IPS-20b (cell line): ENCODE measurements around the gene GTF2IRD1.
"Not testable (repeated sequence)": the region's sequence is repeated elsewhere in the genome, so short reads cannot be mapped to it uniquely, and the experiment has no call there.

Experiments
- H3K27ac ChIP-seq: one replicate; pipeline ENCODE4 v1.5.1; 2013; ENCODE audit warnings: low read length
- H3K27me3 ChIP-seq: 2 replicates; pipeline ENCODE4 v1.6.1; 2013; ENCODE audit warnings: mild to moderate bottlenecking, low read length, inconsistent platforms; ENCODE audit not compliant: insufficient read depth
- H3K36me3 ChIP-seq: 2 replicates; pipeline ENCODE4 v1.6.1; 2013; ENCODE audit warnings: low read depth, mild to moderate bottlenecking, inconsistent platforms, low read length, moderate library complexity; ENCODE audit not compliant: insufficient read depth
- H3K4me1 ChIP-seq: 2 replicates; pipeline ENCODE4 v1.6.1; 2013; ENCODE audit warnings: mild to moderate bottlenecking, control low read depth, inconsistent platforms, low read length, moderate library complexity; ENCODE audit not compliant: insufficient read depth
- H3K4me3 ChIP-seq: 2 replicates; pipeline ENCODE4 v1.5.1; 2013; ENCODE audit warnings: mild to moderate bottlenecking, low read length, inconsistent platforms
- H3K9ac ChIP-seq: 2 replicates; pipeline ENCODE4 v1.6.1; 2013; ENCODE audit warnings: low read depth, mild to moderate bottlenecking, inconsistent platforms, low read length, moderate library complexity
- H3K9me3 ChIP-seq: 2 replicates; pipeline ENCODE4 v1.6.1; 2013; ENCODE audit warnings: mild to moderate bottlenecking, low read depth, low read length, inconsistent platforms; ENCODE audit not compliant: insufficient read depth

GTF2IRD1 gene, protein sequence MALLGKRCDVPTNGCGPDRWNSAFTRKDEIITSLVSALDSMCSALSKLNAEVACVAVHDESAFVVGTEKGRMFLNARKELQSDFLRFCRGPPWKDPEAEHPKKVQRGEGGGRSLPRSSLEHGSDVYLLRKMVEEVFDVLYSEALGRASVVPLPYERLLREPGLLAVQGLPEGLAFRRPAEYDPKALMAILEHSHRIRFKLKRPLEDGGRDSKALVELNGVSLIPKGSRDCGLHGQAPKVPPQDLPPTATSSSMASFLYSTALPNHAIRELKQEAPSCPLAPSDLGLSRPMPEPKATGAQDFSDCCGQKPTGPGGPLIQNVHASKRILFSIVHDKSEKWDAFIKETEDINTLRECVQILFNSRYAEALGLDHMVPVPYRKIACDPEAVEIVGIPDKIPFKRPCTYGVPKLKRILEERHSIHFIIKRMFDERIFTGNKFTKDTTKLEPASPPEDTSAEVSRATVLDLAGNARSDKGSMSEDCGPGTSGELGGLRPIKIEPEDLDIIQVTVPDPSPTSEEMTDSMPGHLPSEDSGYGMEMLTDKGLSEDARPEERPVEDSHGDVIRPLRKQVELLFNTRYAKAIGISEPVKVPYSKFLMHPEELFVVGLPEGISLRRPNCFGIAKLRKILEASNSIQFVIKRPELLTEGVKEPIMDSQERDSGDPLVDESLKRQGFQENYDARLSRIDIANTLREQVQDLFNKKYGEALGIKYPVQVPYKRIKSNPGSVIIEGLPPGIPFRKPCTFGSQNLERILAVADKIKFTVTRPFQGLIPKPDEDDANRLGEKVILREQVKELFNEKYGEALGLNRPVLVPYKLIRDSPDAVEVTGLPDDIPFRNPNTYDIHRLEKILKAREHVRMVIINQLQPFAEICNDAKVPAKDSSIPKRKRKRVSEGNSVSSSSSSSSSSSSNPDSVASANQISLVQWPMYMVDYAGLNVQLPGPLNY

DNA sequence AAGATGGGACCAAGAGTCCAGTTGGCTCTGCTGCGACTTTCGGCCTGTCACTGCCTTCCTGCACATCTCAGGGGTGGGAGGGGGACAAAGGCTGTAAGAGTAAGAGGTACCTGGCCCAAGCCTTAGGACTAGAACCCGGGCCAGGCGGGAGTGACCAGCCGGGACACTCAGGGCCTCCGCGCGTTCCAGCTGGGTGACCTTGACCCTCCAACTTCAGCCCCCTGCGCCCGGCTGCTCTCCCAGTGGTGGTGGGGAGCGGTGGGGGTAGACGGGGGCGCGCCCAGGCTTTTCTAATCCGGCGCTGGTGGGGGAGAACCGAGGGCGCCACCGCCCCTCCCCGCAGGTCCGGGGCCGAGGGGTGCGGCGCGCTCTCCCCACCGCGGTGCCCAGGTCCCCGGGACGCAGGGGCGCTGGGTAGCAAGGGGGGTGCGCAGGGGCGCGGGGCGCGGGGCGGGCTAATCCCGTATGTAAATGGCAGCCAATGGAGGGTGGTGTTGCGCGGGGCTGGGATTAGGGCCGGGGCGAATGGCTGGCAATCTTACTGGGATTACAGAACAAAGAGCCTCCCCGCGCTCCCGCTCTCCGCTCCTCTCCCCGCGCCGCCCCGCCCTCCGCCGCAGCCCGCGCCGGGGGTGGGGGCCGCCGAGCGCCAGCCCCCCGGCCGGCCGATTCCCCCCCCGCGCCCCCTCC, at the start of gene GTF2IRD1:
TSS of gene GTF2IRD1 (plus strand) at position 585 of the 690 bp plus-strand sequence. CDS start 54,175 bp downstream, outside the sequence.
- H3K27ac ChIP-seq = no peak within 1 kb of the TSS
- no peaks in the 10 kb centered on the region for H3K27me3 ChIP-seq
- peak within 1 kb of the TSS; percentile 80 for H3K4me3 ChIP-seq
- H3K9me3 ChIP-seq = no peaks in the 10 kb centered on the region
- H3K9ac ChIP-seq = peak within 1 kb of the TSS; percentile 88
- no peaks in the 10 kb centered on the region for H3K36me3 ChIP-seq
- 0 out of 2 replicates have a peak, but pooled peaks cover 2% of the 10 kb centered on the region for H3K4me1 ChIP-seq

DNA sequence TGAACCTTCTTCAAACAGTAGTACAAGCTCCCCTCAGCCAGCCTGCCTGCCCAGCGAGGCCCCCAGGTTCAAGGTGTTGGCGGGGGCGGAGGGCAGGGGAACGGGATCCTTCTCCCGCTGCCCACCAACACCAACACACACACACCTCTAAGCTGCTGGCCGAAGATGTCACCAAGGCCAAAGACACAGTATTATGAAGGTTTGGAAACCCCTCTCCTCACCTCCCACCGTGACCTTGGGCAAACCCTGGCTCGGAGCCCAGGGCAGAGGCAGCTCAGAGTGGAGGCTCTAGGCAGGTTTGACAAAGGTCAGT, 49.4 kb upstream of the GTF2IRD1 start:
- Histone ChIP-seq H3K27me3 (no peaks in the 10 kb centered on the region), H3K27ac (no peak overlapping the region)

DNA sequence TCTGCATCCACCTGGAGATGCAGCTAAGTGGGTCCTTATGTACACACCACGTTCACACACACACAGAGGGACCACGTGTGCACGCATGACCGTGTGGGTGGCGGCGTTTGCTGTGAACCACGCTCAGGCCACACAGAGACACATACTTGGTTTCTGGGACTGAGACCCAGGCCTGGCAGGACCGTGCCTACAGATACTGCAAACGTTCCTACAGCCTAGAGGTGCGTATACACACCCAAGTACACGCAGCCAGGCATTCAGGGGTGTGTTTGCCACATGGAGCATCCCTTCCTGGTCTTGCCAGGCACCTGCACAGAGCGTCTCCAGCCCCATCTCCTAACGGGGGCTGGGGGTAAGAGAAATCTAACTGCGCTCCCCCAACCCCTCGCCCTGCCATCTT, 49.0 kb upstream of the GTF2IRD1 start:
- Histone ChIP-seq H3K4me1 (no peaks in the 10 kb centered on the region), H3K27ac (no peak overlapping the region), H3K36me3 (peaks cover 27% of the 10 kb centered on the region), H3K9ac (no peak overlapping the region), H3K4me3 (no peak overlapping the region), H3K27me3 (no peaks in the 10 kb centered on the region), H3K9me3 (no peaks in the 10 kb centered on the region)

More for the DNA sequence above, 49.4 kb upstream of the GTF2IRD1 start:
- H3K9me3 ChIP-seq = no peaks in the 10 kb centered on the region
- no peak overlapping the region for H3K4me3 ChIP-seq
- H3K4me1 ChIP-seq = no peaks in the 10 kb centered on the region
- H3K36me3 ChIP-seq = peaks cover 27% of the 10 kb centered on the region
- H3K9ac ChIP-seq = no peak overlapping the region

DNA sequence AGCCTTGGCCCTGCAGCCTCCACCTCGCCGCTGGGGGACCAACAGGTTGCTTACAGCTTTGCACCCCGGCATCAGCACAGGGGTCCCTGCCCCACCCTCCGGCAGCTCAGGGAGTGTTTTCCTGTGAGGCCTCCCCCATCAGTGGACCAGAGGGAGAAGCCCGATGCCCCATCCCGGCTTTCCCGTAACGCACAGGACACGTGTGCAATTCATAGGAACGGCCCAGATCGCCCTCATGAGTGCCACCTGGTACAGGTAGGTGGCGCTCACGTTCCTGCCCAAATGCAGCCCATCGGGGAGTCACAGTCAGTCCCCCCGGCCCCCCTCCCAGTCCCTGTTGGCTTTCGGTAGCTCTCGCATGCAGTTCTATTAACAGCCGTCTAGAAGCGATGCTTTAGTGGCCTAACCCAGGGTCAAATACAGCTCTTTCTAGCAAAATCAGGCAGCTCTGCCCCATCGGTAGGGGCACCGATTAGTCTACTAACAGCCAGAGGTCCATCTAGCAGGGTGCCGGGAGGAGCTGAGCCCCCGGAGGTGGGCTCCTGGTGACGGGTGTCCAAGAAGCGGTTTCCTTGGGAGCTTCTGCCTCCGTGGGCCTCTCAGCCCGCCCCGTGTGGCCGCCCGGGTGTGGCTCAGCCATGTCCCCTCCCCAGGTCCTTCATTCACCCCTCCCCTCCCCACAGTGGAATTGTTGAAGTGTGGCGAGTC, 48.4 kb upstream of the GTF2IRD1 start:
- no peaks in the 10 kb centered on the region for H3K4me1 ChIP-seq
- no peaks in the 10 kb centered on the region for H3K27me3 ChIP-seq
- peak overlapping the region; percentile 47; the same call in 1 of the 2 replicates for H3K4me3 ChIP-seq
- H3K9me3 ChIP-seq = no peaks in the 10 kb centered on the region
- no peak overlapping the region for H3K27ac ChIP-seq
- peaks cover 24% of the 10 kb centered on the region for H3K36me3 ChIP-seq
- no peak overlapping the region; the same call in 1 of the 2 replicates for H3K9ac ChIP-seq

DNA sequence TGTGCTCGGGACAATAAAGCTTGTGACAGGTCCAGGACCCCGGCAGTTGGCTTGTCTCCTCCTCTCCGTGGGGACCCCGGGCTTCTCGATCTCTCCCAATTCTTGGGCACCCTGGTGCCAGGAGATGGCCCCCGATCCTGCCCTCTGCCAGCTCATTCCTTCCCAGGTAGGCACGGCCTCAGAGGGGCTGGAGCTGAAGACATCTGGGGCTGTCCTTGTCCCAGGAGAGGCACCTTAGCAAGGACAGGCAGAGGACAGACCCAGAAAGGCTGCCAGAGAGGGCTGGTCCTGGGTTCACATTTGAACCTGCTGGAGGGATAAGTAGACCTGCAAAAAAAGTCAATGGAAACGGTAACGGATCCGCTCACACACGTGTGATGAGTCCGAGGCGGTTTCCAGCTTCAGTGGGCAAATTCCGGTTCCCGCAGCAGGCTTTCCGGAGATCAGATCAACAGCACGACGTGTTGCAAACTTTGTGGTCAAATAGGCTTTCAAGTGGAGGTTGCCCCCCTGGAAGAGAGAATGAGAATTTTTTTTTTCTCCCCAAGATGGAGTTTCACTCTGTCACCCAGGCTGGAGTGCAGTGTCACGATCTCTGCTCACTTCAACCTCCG, 47.7 kb upstream of the GTF2IRD1 start:
- Histone ChIP-seq H3K4me3 (no peak overlapping the region; the same call in 1 of the 2 replicates), H3K4me1 (no peaks in the 10 kb centered on the region), H3K36me3 (peaks cover 22% of the 10 kb centered on the region), H3K9ac (no peak overlapping the region; the same call in 1 of the 2 replicates), H3K27me3 (no peaks in the 10 kb centered on the region), H3K27ac (no peak overlapping the region), H3K9me3 (no peaks in the 10 kb centered on the region)

DNA sequence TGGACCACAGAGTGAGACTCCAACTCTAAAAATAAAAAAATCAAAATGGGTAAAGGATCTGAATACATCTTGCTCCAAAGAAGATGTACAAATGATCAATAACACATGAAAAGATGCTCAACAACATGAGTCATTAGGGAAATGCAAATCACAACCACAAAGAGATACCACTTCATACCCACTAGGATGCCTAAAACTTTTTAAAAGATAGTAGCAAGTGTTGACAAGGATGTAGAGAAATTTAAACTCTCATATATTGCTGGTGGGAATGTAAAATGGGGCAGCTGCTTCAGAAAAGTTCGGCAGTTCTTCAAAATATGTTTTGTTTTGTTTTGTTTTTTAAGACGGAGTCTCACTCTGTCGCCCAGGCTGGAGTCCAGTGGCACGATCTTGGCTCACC, 45.7 kb upstream of the GTF2IRD1 start:
- H3K4me1 ChIP-seq = no peaks in the 10 kb centered on the region
- H3K36me3 ChIP-seq = peaks cover 14% of the 10 kb centered on the region
- no peaks in the 10 kb centered on the region for H3K9me3 ChIP-seq
- H3K27me3 ChIP-seq = no peaks in the 10 kb centered on the region
- H3K4me3 ChIP-seq = no peak overlapping the region
- no peak overlapping the region for H3K9ac ChIP-seq
- H3K27ac ChIP-seq = no peak overlapping the region

DNA sequence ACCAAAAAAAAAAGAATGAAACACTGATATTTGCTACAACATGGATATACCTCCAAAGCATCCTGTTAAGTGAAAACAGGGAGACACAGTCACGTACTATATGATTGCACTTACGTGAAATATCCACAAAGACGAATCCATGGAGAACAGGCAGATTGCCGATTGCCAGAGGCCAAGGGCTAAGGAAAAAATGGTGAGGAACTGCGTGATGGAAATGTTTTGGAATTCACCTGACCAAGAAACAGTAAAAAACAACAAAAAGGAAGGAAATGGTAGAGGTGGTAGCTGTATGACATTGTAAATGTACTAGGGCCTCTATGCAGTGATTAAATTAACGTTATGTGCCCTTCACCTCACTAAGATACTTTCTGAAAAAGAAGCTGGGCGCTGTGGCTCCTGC, 44.1 kb upstream of the GTF2IRD1 start:
- H3K4me1 ChIP-seq = no peaks in the 10 kb centered on the region
- no peak overlapping the region for H3K4me3 ChIP-seq
- H3K9ac ChIP-seq = no peak overlapping the region
- H3K27me3 ChIP-seq = no peaks in the 10 kb centered on the region
- H3K9me3 ChIP-seq = no peaks in the 10 kb centered on the region
- H3K27ac ChIP-seq = no peak overlapping the region
- H3K36me3 ChIP-seq = peaks cover 5% of the 10 kb centered on the region

- Histone ChIP-seq H3K9ac (no peak overlapping the region), H3K27ac (no peak overlapping the region), H3K36me3 (no peaks in the 10 kb centered on the region), H3K4me1 (no peaks in the 10 kb centered on the region), H3K27me3 (no peaks in the 10 kb centered on the region), H3K9me3 (no peaks in the 10 kb centered on the region), H3K4me3 (no peak overlapping the region)
Measured at GRCh38 chr7:74410772-74411171, 42.9 kb upstream of the GTF2IRD1 start.

DNA sequence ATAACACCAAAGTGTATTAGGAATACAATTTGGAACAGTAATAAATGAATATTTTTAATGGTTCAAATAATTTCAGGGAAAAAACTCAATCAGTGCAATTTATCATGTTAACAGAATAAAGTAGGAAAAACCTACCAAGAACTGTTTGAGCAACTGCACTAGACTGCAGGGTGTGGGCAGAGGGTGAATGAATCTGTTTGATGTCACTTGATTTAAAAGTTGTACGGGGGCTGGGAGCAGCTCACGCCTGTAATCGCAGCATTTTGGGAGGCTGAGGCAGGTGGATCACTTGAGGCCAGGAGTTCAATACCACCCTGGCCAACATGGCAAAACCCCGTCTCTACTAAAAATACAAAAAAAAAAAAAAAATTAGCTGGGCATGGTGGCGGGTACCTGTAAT, 42.1 kb upstream of the GTF2IRD1 start:
- not testable (repeated sequence) for H3K27ac ChIP-seq, H3K27me3 ChIP-seq, H3K36me3 ChIP-seq, H3K4me3 ChIP-seq, H3K4me1 ChIP-seq, H3K9ac ChIP-seq, H3K9me3 ChIP-seq

DNA sequence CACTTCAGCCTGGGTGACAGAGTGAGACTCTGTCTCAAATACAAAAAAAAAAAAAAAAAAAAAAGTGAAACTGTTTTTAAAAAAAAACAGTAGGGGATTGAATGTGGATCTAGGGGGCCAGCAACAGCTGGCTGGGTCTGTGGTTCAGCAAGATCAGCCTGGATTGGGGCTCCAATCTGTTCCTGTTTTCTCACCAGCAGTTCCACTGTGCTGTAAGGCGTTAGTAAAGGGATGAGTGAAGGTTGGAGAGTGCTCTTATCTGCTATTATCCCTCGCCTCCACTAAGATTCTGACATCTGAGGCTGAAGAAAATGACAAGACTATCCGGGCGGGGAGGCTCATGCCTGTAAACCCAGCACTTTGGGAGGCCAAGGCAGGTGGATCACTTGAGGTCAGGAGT, 41.6 kb upstream of the GTF2IRD1 start:
- Histone ChIP-seq H3K9ac (no peak overlapping the region), H3K27me3 (no peaks in the 10 kb centered on the region), H3K9me3 (no peaks in the 10 kb centered on the region), H3K36me3 (no peaks in the 10 kb centered on the region), H3K4me1 (no peaks in the 10 kb centered on the region), H3K27ac (no peak overlapping the region), H3K4me3 (no peak overlapping the region)

DNA sequence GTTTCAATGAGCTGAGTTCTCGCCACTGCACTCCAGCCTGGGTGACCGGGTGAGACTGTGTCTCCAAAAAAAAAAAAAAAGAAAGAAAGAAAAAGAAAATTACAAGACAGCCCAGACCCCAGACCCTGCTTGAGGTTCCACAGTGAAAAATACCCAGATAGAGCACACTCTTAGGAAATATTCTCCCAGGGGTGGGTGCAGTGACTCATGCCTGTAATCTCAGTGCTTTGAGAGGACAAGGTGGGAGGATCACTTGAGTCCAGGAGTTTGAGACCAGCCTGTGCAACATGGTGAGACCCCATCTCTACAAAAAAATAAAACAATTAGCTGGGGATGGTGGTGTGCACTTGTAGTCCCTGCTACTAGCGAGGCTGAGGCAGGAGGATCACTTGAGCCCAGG, 41.1 kb upstream of the GTF2IRD1 start:
- H3K36me3 ChIP-seq = no peaks in the 10 kb centered on the region
- no peaks in the 10 kb centered on the region for H3K9me3 ChIP-seq
- H3K9ac ChIP-seq = no peak overlapping the region
- H3K27me3 ChIP-seq = no peaks in the 10 kb centered on the region
- H3K27ac ChIP-seq = no peak overlapping the region
- no peaks in the 10 kb centered on the region for H3K4me1 ChIP-seq
- no peak overlapping the region for H3K4me3 ChIP-seq
